GM23248 (cell line): ENCODE measurements around the gene FDXR.

ENCODE experiments used
- EZH2 ChIP-seq: fragments of 200-600 bp; sonication (generic); IDR thresholded peaks from 2 replicates; pipeline ENCODE4 v1.6.1; 2018; ENCODE audit warnings: antibody characterized with exemption, mild to moderate bottlenecking; ENCODE audit not compliant: insufficient read depth, poor library complexity, severe bottlenecking
- EZH2phosphoT487 ChIP-seq: fragments of 200-600 bp; sonication (generic); IDR thresholded peaks from 2 replicates; pipeline ENCODE4 v1.6.1; 2018; ENCODE audit warnings: antibody characterized with exemption, moderate library complexity, mild to moderate bottlenecking, low read depth; ENCODE audit not compliant: insufficient read depth

- TF ChIP-seq EZH2 (no peak), EZH2phosphoT487 (no peak)
Measured at GRCh38 chr17:74868251-74868907, 4.4 kb downstream of the FDXR start.
